Spinal cord (tissue), 10 donors: Measurements from ENCODE around the gene GALNT17. TPM values are rescaled to one million over a fixed set of nuclear protein-coding genes. Genes with fewer than 3 reads are reported as not detected.
A peak's percentile ranks its signal among the peaks of the same experiment; 100 is the strongest.

Experiments used
- DNase-seq, 6 donors: peaks; one replicate each; pipeline versions ENCODE4 v3.0.0 to v3.0.0-alpha.2; 2013 to 2015; ENCODE audit warnings: low spot score in 6 of 6, low read depth in 4 of 6
- H3K27ac ChIP-seq: one replicate; pipeline ENCODE4 v1.5.1; 2013; ENCODE audit warnings: low read depth, low read length, control low read depth
- H3K27me3 ChIP-seq: one replicate; pipeline ENCODE4 v1.6.1; 2013; ENCODE audit warnings: low read length; ENCODE audit not compliant: control insufficient read depth, insufficient read depth
- H3K36me3 ChIP-seq: one replicate; pipeline ENCODE4 v1.6.1; 2013; ENCODE audit warnings: low read length; ENCODE audit not compliant: control insufficient read depth, insufficient read depth
- H3K4me1 ChIP-seq: one replicate; pipeline ENCODE4 v1.6.1; 2013; ENCODE audit warnings: low read length; ENCODE audit not compliant: control insufficient read depth, insufficient read depth
- H3K4me3 ChIP-seq: one replicate; pipeline ENCODE4 v1.5.1; 2013; ENCODE audit warnings: low read depth, low read length, control low read depth
- H3K9me3 ChIP-seq: one replicate; pipeline ENCODE4 v1.6.1; 2013; ENCODE audit warnings: low read length; ENCODE audit not compliant: control insufficient read depth, insufficient read depth
- WGBS: methylation state at CpG from one replicate; pipeline ENCODE4 v1.1.5; 2013; ENCODE audit warnings: missing lambda C conversion rate; ENCODE audit not compliant: insufficient coverage; 5-methylcytosine and 5-hydroxymethylcytosine counted together
- polyA plus RNA-seq, 2 donors: library from polyadenylated mRNA; unstranded; fragments of 120-200 nt; gene quantifications; one replicate each; pipeline ENCODE4 v1.2.1, GENCODE V29; 2013; ENCODE audit not compliant: insufficient read length in 2 of 2
- total RNA-seq, 2 donors: library from RNA; depleted of rRNA in 1 of 2; stranded (reverse); fragments of 120-200 nt in 1 of 2; fragments of >200 nt in 1 of 2; gene quantifications; one replicate each; pipeline versions ENCODE4 v1.2.3 to v1.2.4, GENCODE V29; 2013 to 2014
- donor health status: healthy.

The GALNT17 gene
- total and polyA plus RNA-seq, 4 donors, result 44.9 to 54.8 (median 48.0) TPM

DNA sequence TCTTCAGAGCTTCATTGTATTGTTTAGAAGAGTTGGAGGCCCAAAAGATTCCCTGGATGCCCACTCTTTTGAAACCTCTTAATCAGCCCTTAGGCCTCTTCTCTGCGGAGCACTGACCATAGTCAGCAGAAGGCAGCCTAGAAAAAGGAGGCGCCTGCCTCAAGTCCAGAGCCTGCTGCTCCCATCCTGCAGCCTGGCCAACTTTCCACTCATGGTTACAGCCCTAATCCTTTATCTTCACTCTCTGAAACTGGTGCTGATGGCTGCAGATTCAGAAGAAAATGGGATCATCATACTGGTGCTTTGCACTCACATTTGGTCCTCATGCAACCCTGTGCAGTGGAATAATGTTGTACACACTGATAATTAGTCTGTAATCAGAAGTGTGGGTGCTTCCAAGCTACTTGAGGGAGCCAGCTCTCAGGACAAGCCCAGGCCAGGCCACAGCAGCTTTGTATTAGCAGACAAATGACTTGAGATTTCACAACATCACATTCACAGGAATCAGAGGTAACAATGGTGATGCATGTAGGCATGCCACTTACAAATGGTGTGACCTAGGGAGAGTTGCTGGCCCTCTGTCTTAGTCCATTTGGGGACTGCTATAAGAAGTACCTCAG is 272.9 kb downstream of the GALNT17 start:
- Histone ChIP-seq H3K9me3 (peaks cover 3% of the 10 kb centered on the region), H3K4me1 (no peaks in the 10 kb centered on the region), H3K36me3 (no peaks in the 10 kb centered on the region), H3K4me3 (no peak overlapping the region), H3K27ac (no peak overlapping the region), H3K27me3 (no peaks in the 10 kb centered on the region)
- WGBS, result 100% methylated on average over 2 of the region's 2 CpGs
- no peak for DNase-seq

DNA sequence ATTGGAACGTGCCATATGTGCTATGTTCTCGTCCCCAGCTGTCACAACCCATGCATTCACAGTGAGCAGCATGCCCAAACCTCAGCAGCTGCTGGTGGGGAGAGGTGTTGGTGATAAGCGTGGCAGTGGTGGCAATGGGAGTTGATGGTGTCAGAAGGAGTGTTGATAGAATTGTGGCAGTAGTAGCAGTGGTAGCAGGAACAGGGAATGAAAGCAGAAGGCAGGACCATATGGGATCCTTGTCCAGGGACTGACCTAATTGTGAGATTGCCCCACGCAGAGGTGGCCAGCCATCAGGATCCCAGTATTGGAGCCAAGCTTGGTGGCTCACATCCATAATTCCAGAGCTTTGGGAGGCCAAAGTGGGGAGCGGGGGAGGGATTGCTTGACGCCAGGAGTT is 276.3 kb downstream of the GALNT17 start:
- Histone ChIP-seq H3K27ac (no peak overlapping the region), H3K4me1 (no peaks in the 10 kb centered on the region), H3K9me3 (peaks cover 3% of the 10 kb centered on the region), H3K4me3 (no peak overlapping the region), H3K36me3 (no peaks in the 10 kb centered on the region), H3K27me3 (no peaks in the 10 kb centered on the region)
- WGBS, result 85% methylated on average over 2 of the region's 6 CpGs
- DNase-seq, result peak in 2 of 6 donors; percentile 85 to 90

- no peak overlapping the region for H3K4me3 ChIP-seq
- no peak for DNase-seq
- no peaks in the 10 kb centered on the region for H3K36me3 ChIP-seq
- peaks cover 3% of the 10 kb centered on the region for H3K9me3 ChIP-seq
- WGBS, result 100% methylated on average over 3 of the region's 3 CpGs
- H3K27ac ChIP-seq, result no peak overlapping the region
- no peaks in the 10 kb centered on the region for H3K4me1 ChIP-seq
- no peaks in the 10 kb centered on the region for H3K27me3 ChIP-seq
Observed at GRCh38 chr7:71409550-71410157, 277.7 kb downstream of the GALNT17 start.

DNA sequence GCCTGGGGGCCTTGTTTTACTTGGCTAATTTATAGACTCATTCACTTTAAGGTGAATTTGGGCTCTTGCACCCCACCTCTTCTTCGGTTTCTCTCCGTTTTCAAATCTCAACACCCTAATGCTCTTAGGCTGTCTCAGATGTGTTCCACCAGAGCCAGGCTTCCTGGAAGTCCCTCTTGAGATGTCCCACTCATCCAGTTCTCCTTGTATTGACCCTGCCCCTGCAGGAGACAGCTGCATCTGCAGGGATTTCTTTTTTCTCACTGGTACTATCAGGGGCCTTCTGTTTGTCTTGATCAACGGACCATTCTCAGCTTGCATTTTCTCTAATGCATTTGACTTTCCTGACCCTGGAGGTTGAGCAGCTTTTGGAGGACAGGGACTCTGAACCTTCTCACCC is 279.5 kb downstream of the GALNT17 start:
- DNase-seq, result no peak
- H3K36me3 ChIP-seq, result peaks cover 4% of the 10 kb centered on the region
- 81% methylated on average over 3 of the region's 3 CpGs for WGBS
- H3K4me1 ChIP-seq, result no peaks in the 10 kb centered on the region
- no peak overlapping the region for H3K4me3 ChIP-seq
- no peak overlapping the region for H3K27ac ChIP-seq
- no peaks in the 10 kb centered on the region for H3K27me3 ChIP-seq
- H3K9me3 ChIP-seq, result peaks cover 3% of the 10 kb centered on the region

- 64% methylated on average over 6 of the region's 6 CpGs for WGBS
- Histone ChIP-seq H3K4me1 (peaks cover under 1% of the 10 kb centered on the region), H3K27ac (no peak overlapping the region), H3K36me3 (peaks cover 4% of the 10 kb centered on the region), H3K27me3 (no peaks in the 10 kb centered on the region), H3K4me3 (no peak overlapping the region), H3K9me3 (no peaks in the 10 kb centered on the region)
- DNase-seq, result peak in 1 of 6 donors; percentile 22
Observed at GRCh38 chr7:71414490-71414889, 282.5 kb downstream of the GALNT17 start.

- Histone ChIP-seq H3K4me3 (no peak overlapping the region), H3K9me3 (no peaks in the 10 kb centered on the region), H3K27me3 (no peaks in the 10 kb centered on the region), H3K27ac (no peak overlapping the region), H3K36me3 (peaks cover 7% of the 10 kb centered on the region), H3K4me1 (peaks cover 3% of the 10 kb centered on the region)
- WGBS, result 62% methylated on average over 10 of the region's 12 CpGs
- DNase-seq, result peak in 1 of 6 donors; percentile 87
Observed at GRCh38 chr7:71419546-71420337, 287.8 kb downstream of the GALNT17 start.

- H3K27ac ChIP-seq, result no peak overlapping the region
- H3K9me3 ChIP-seq, result no peaks in the 10 kb centered on the region
- H3K4me1 ChIP-seq, result peaks cover 3% of the 10 kb centered on the region
- H3K4me3 ChIP-seq, result no peak overlapping the region
- DNase-seq, result no peak
- 89% methylated on average over 2 of the region's 2 CpGs for WGBS
- H3K36me3 ChIP-seq, result peaks cover 3% of the 10 kb centered on the region
- H3K27me3 ChIP-seq, result no peaks in the 10 kb centered on the region
Observed at GRCh38 chr7:71422104-71422503, 290.2 kb downstream of the GALNT17 start.

- peaks cover 3% of the 10 kb centered on the region for H3K4me1 ChIP-seq
- no peaks in the 10 kb centered on the region for H3K27me3 ChIP-seq
- peak in 1 of 6 donors; percentile 26 for DNase-seq
- no peaks in the 10 kb centered on the region for H3K9me3 ChIP-seq
- 86% methylated on average over 4 of the region's 9 CpGs for WGBS
- no peak overlapping the region for H3K4me3 ChIP-seq
- H3K36me3 ChIP-seq, result peaks cover 3% of the 10 kb centered on the region
- no peak overlapping the region for H3K27ac ChIP-seq
Observed at GRCh38 chr7:71424166-71425035, 292.5 kb downstream of the GALNT17 start.

DNA sequence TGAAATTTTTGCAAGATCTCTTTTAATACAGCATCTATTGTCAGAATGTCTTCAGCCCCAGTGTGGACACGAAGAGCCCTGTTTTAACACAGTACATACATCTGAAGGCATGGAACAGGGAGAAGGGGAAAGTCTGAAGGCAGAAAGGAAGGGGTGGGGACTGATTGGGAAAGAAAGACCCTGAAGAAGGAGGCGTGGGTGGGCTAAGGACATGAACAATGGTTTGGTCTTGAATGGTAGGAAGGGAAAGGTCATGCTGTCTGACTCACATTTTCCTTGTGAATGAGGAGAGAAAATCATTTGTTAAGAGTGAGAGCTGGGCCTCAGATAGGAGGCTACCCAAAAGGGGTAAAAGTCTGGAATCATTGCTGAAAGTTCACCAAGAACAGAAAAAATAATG is 297.1 kb downstream of the GALNT17 start:
- Histone ChIP-seq H3K27me3 (no peaks in the 10 kb centered on the region), H3K4me1 (no peaks in the 10 kb centered on the region), H3K9me3 (no peaks in the 10 kb centered on the region), H3K27ac (no peak overlapping the region), H3K36me3 (no peaks in the 10 kb centered on the region), H3K4me3 (no peak overlapping the region)
- WGBS, result 56% methylated on average over 1 of the region's 2 CpGs
- DNase-seq, result no peak
